VCaP (cell line): ENCODE results near the gene ALPK3.

Experiments used
- H3K27ac ChIP-seq: fragments of 450-650 bp; 2 replicates; pipeline ENCODE4 v1.5.1; 2017
- CTCF ChIP-seq: fragments of 450-650 bp; conservative IDR thresholded peaks from 2 replicates; pipeline ENCODE4 v1.5.1; 2017; ENCODE audit warnings: mild to moderate bottlenecking, moderate library complexity

ALPK3 gene

GRCh38 chr15:84823282-84823878 lies 6.2 kb downstream of the ALPK3 start:
- no peak for TF ChIP-seq CTCF

GRCh38 chr15:84824260-84825007 lies 7.3 kb downstream of the ALPK3 start:
- no peak for TF ChIP-seq CTCF
- no peak overlapping the region for H3K27ac ChIP-seq

More at GRCh38 chr15:84823282-84823878, 6.2 kb downstream of the ALPK3 start:
- no peak overlapping the region for H3K27ac ChIP-seq

- TF ChIP-seq CTCF: peak; percentile 71
- no peak overlapping the region for H3K27ac ChIP-seq
These were observed 9.2 kb downstream of the ALPK3 start for GRCh38 chr15:84826369-84826823.

GRCh38 chr15:84827246-84827645 lies 10.1 kb downstream of the ALPK3 start:
- no peak for TF ChIP-seq CTCF
- no peak overlapping the region for H3K27ac ChIP-seq

GRCh38 chr15:84828086-84828908 lies 11.1 kb downstream of the ALPK3 start:
- TF ChIP-seq CTCF: no peak
- no peak overlapping the region for H3K27ac ChIP-seq

GRCh38 chr15:84829428-84829827 lies 12.3 kb downstream of the ALPK3 start:
- no peak overlapping the region for H3K27ac ChIP-seq
- no peak for TF ChIP-seq CTCF

- no peak for TF ChIP-seq CTCF
- H3K27ac ChIP-seq: no peak overlapping the region
These were observed 12.9 kb downstream of the ALPK3 start for GRCh38 chr15:84830036-84830435.
